ENCODE measurements around the gene PHACTR3.

- TF ChIP-seq CTCF (IDR thresholded peaks at IDR 0.05), result no peak
- no peak for TF ChIP-seq ZFX (IDR thresholded peaks at IDR 0.05; ENCODE audit: borderline replicate concordance)
These were observed 66.6 kb downstream of the PHACTR3 start for GRCh38 chr20:59670786-59671492.
